HUES6 (cell line): ENCODE data around the gene ZMIZ2.
"Not testable (repeated sequence)": the region's sequence is repeated elsewhere in the genome, so short reads cannot be mapped to it uniquely, and the experiment has no call there.

Source experiments
- H3K27ac ChIP-seq: 2 replicates; pipeline ENCODE4 v1.7.0; 2013; ENCODE audit warnings: low read depth, mild to moderate bottlenecking, low read length, inconsistent platforms
- H3K27me3 ChIP-seq: 2 replicates; pipeline ENCODE4 v1.6.1; 2013; ENCODE audit warnings: low read length; ENCODE audit not compliant: control insufficient read depth, insufficient read depth
- H3K36me3 ChIP-seq: 2 replicates; pipeline ENCODE4 v1.6.1; 2013; ENCODE audit warnings: low read length; ENCODE audit not compliant: control insufficient read depth, insufficient read depth
- H3K4me1 ChIP-seq: 2 replicates; pipeline ENCODE4 v1.6.1; 2013; ENCODE audit warnings: low read length; ENCODE audit not compliant: control insufficient read depth, insufficient read depth
- H3K4me3 ChIP-seq: 2 replicates; pipeline ENCODE4 v1.5.1; 2013; ENCODE audit warnings: low read depth, low read length
- H3K9ac ChIP-seq: one replicate; pipeline ENCODE4 v1.6.1; 2013; ENCODE audit warnings: mild to moderate bottlenecking, low read length
- H3K9me3 ChIP-seq: 2 replicates; pipeline ENCODE4 v1.6.1; 2013; ENCODE audit warnings: low read depth, low read length; ENCODE audit not compliant: control insufficient read depth, insufficient read depth

ZMIZ2 gene

DNA sequence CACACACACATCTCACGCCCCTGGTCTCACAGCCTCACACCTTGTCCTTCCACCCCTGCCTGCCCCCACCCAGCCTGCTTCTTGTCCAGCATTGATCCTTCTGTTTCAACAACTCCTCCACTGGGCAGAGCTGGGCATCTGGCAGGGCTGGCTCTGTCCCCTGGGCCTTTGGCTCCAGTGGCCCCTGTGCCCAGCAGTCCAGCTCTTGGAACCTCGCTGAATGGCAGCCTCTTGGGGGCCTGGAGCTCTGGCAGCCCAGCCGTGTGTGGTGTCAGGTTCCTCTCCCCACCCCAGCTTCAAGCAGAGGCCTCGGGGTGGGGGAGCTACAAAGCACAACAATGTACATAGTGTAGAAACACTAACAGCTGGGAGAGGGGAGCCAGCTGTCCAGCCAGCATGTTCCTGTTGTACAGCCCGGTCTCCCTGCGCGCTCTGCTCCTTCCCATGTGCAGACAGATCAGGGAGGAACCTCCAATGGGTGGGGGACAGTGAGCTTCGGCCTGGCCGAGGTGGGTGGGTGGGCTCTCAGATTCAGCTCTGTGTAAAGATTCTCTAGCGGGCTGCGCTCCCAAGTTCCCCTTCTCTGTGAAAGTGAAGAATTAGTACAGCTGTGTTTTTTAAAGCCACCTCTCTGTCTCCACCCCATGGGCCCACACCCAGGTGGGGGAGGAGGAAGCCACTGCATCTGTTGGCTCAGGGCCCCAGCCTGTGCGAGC, 19.4 kb downstream of the ZMIZ2 start:
- H3K9me3 ChIP-seq = no peaks in the 10 kb centered on the region
- H3K27ac ChIP-seq = no peak overlapping the region
- H3K27me3 ChIP-seq = no peaks in the 10 kb centered on the region
- H3K36me3 ChIP-seq = peaks cover 51% of the 10 kb centered on the region
- no peak overlapping the region for H3K4me3 ChIP-seq
- no peak overlapping the region for H3K9ac ChIP-seq
- H3K4me1 ChIP-seq = peaks cover 6% of the 10 kb centered on the region

DNA sequence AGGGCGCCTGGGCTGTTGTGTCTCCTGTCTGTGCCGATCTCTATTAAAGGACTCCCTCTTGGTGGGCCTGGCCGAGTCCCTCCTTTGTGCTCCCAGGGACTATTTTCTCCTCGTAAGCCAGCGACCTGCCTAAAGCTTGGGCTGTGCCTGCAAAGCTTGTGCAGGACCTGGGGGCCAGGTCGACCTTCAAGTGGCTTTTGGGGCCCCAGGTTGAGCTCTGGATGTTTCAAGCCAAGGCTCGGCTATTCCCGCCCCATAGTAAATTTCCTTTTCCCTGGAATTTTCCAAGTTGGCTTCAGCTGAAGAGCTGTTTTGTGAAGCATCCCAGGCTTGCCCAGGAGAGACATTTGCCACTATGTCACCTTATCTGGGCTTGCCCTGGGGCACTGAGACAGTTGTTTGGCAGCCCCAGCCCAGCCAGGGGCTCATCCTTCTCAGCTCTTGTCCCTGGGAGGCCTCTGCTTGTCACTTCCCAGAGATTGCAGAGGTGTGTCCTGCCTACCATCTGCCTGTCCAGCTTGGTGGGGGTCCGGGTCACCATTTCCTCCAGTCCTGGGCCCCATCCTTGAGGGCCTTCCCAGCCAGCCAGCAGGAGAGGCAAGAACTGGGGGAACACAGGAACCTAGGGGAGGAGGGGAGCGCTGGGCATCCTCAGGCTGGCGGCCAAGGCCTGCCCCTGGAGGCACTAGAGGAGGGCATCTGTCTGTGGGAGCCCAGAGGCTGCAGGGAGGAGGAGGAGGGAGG, 20.2 kb downstream of the ZMIZ2 start:
- Histone ChIP-seq H3K9me3 (no peaks in the 10 kb centered on the region), H3K27me3 (no peaks in the 10 kb centered on the region), H3K36me3 (peaks cover 43% of the 10 kb centered on the region), H3K4me1 (peaks cover 6% of the 10 kb centered on the region), H3K9ac (peak overlapping the region; percentile 0), H3K27ac (no peak overlapping the region), H3K4me3 (no peak overlapping the region)

- H3K4me1 ChIP-seq = peaks cover 6% of the 10 kb centered on the region
- H3K9me3 ChIP-seq = no peaks in the 10 kb centered on the region
- H3K4me3 ChIP-seq = no peak overlapping the region
- peaks cover 37% of the 10 kb centered on the region for H3K36me3 ChIP-seq
- H3K9ac ChIP-seq = peak overlapping the region; percentile 0
- no peak overlapping the region for H3K27ac ChIP-seq
- no peaks in the 10 kb centered on the region for H3K27me3 ChIP-seq
Measured at GRCh38 chr7:44769376-44769775, 20.7 kb downstream of the ZMIZ2 start.

GRCh38 chr7:44769776-44770294, 21.2 kb downstream of the ZMIZ2 start:
- H3K9ac ChIP-seq = no peak overlapping the region
- no peak overlapping the region for H3K27ac ChIP-seq
- no peaks in the 10 kb centered on the region for H3K9me3 ChIP-seq
- peaks cover 33% of the 10 kb centered on the region for H3K36me3 ChIP-seq
- H3K4me3 ChIP-seq = no peak overlapping the region
- peaks cover 6% of the 10 kb centered on the region for H3K4me1 ChIP-seq
- no peaks in the 10 kb centered on the region for H3K27me3 ChIP-seq

DNA sequence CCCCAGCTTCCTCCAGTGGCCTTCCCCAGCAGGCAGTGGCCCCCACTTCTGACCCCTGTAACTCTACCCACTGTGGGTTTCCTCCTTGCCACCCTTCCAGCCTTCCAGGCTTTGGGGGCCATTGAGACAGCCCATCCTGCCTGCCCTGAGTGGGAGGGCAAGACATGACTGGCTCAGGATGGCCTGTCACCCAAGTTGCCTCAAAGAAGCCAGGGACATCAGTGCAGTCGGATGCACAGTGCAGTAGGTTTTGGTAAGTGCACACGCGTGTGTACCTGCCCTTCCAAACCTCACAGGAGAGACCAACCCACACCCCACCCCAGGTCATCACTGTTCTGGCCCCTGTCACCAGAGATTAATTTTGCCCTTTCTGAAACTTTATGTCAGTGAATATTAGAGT, 22.7 kb downstream of the ZMIZ2 start:
- H3K4me1 ChIP-seq = peaks cover 6% of the 10 kb centered on the region
- no peak overlapping the region for H3K4me3 ChIP-seq
- no peaks in the 10 kb centered on the region for H3K27me3 ChIP-seq
- H3K36me3 ChIP-seq = peaks cover 18% of the 10 kb centered on the region
- no peak overlapping the region for H3K27ac ChIP-seq
- H3K9ac ChIP-seq = no peak overlapping the region
- H3K9me3 ChIP-seq = no peaks in the 10 kb centered on the region

DNA sequence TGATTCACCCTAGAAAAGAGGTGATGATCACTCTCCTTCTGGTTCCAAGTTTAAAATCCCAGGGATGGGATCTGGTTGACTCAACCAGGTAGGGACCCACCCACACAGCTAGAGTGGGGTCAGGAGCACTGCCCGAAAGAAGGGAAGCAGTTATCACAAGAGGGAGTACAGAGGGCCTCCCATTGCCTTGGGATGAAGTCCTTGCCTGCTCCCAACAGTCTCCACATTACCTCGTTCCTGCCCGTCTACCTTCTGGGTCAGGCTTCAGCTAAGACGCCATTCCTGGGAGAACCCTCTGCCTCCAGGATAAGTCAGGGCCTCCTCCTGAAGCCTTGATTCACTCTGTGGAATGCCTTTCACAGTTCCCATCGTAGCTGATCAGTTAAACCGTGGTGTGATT, 23.8 kb downstream of the ZMIZ2 start:
- H3K27ac ChIP-seq = no peak overlapping the region
- no peak overlapping the region for H3K4me3 ChIP-seq
- H3K36me3 ChIP-seq = peaks cover 7% of the 10 kb centered on the region
- no peaks in the 10 kb centered on the region for H3K27me3 ChIP-seq
- H3K9ac ChIP-seq = no peak overlapping the region
- no peaks in the 10 kb centered on the region for H3K9me3 ChIP-seq
- H3K4me1 ChIP-seq = peaks cover 6% of the 10 kb centered on the region

- no peak overlapping the region for H3K4me3 ChIP-seq
- peaks cover 6% of the 10 kb centered on the region for H3K4me1 ChIP-seq
- H3K27me3 ChIP-seq = no peaks in the 10 kb centered on the region
- H3K9me3 ChIP-seq = no peaks in the 10 kb centered on the region
- H3K27ac ChIP-seq = no peak overlapping the region
- peaks cover 3% of the 10 kb centered on the region; the same call in 1 of the 2 replicates for H3K36me3 ChIP-seq
- H3K9ac ChIP-seq = no peak overlapping the region
Measured at GRCh38 chr7:44772867-44773266, 24.2 kb downstream of the ZMIZ2 start.

DNA sequence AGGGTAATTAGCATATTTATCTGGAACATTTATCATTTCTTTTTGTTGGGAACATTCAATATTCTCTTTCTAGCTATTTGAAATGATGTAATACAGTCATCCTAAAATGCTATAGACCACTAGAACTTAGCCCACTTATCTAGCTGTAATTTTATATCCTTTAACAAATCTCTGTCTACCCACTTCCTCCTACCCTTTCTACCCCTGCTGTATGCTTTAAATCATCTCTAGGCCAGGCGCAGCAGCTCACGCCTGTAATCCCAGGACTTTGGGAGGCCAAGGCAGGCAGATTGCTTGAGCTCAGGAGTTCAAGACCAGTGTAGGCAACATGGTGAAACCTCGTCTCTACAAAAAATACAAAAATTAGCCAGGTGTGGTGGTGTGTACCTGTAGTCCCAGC, 25.8 kb downstream of the ZMIZ2 start:
- H3K9me3 ChIP-seq, H3K36me3 ChIP-seq, H3K9ac ChIP-seq, H3K27ac ChIP-seq, H3K4me3 ChIP-seq, H3K27me3 ChIP-seq, H3K4me1 ChIP-seq: not testable (repeated sequence)

DNA sequence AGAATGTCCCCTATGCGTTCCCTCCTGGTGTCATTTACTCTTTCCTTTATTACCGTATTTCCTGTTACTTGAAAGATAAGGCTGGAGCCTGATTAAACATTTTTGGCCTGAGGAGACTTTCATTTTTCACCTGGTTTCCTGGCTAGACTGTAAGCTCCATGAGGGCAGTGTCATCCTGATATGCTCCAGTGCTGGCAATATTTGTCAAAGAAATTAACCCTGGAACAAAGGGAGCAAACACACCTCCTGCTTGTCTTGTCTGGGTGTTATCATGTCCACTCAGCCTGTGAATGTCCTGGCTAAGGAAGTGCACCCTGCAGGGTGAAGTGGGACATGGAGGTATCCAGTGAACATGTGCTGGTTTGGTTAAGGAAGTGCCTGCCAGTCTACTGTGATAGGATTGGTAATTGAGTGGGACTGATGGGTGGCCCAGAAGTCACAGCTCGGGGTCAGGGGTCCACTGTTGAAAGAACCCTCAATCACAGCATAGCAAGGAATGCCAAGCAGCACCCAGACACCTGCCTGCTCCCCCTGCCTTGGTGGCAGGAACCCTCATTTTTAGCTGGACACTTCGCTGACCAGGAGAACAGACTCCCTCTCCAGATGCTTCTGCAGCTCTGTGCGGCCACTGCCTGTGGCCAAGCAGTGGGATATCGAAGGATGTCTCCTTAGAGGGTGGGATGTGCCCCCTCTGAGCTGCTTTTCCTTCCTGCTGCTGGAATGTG, 26.9 kb downstream of the ZMIZ2 start:
- no peaks in the 10 kb centered on the region for H3K4me1 ChIP-seq
- no peaks in the 10 kb centered on the region for H3K9me3 ChIP-seq
- H3K27me3 ChIP-seq = no peaks in the 10 kb centered on the region
- H3K27ac ChIP-seq = no peak overlapping the region
- no peaks in the 10 kb centered on the region for H3K36me3 ChIP-seq
- no peak overlapping the region for H3K4me3 ChIP-seq
- H3K9ac ChIP-seq = no peak overlapping the region

DNA sequence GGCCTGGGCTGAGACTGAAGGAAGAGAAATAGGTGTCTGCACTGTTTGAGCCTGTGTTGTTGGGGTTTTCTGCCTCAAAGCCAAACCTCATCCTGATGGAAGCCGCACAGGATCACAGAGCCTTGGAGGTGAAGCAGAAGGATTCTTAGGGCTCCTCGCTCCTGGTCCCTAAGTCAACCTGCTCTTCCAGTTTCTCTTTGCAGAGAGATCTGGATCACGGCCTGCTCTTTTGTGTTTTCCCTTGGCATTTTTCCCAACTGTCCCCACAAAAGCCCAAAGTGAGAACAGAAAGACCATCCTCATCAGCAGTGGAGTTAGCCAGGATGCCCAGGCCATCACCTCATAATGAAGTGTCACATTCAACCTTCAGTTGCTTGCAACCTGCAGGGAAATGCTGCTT, 27.6 kb downstream of the ZMIZ2 start:
- Histone ChIP-seq H3K27me3 (no peaks in the 10 kb centered on the region), H3K4me3 (no peak overlapping the region), H3K27ac (no peak overlapping the region), H3K36me3 (no peaks in the 10 kb centered on the region), H3K4me1 (no peaks in the 10 kb centered on the region), H3K9ac (no peak overlapping the region), H3K9me3 (no peaks in the 10 kb centered on the region)

GRCh38 chr7:44782460-44782859, 33.8 kb downstream of the ZMIZ2 start:
- peaks cover 7% of the 10 kb centered on the region for H3K9me3 ChIP-seq
- no peaks in the 10 kb centered on the region for H3K4me1 ChIP-seq
- H3K4me3 ChIP-seq = no peak overlapping the region
- no peaks in the 10 kb centered on the region for H3K27me3 ChIP-seq
- H3K27ac ChIP-seq = no peak overlapping the region
- H3K36me3 ChIP-seq = no peaks in the 10 kb centered on the region
- H3K9ac ChIP-seq = no peak overlapping the region
